Astrocyte of the cerebellum (primary cell): ENCODE data around the gene NADSYN1.

Experiments
- DNase-seq: peaks from one replicate; pipeline ENCODE4 v3.0.0-alpha.2; 2011; ENCODE audit warnings: low read depth
- H3K4me3 ChIP-seq: 2 replicates; pipeline ENCODE4 v1.5.1; 2011; ENCODE audit warnings: mild to moderate bottlenecking, low read depth, low read length, moderate library complexity
- in situ Hi-C: cut with HindIII; loops from 2 replicates; pipeline ENCODE4 v1.10.0; 2017; ENCODE audit warnings: low sequenced_read_pairs
- TF ChIP-seq, protein P1 (sequence below): IDR thresholded peaks from 2 replicates; pipeline ENCODE4 v1.5.1; 2012; ENCODE audit warnings: low read length, low read depth, moderate library complexity, mild to moderate bottlenecking; ENCODE audit errors: missing control alignments

Gene NADSYN1

DNA sequence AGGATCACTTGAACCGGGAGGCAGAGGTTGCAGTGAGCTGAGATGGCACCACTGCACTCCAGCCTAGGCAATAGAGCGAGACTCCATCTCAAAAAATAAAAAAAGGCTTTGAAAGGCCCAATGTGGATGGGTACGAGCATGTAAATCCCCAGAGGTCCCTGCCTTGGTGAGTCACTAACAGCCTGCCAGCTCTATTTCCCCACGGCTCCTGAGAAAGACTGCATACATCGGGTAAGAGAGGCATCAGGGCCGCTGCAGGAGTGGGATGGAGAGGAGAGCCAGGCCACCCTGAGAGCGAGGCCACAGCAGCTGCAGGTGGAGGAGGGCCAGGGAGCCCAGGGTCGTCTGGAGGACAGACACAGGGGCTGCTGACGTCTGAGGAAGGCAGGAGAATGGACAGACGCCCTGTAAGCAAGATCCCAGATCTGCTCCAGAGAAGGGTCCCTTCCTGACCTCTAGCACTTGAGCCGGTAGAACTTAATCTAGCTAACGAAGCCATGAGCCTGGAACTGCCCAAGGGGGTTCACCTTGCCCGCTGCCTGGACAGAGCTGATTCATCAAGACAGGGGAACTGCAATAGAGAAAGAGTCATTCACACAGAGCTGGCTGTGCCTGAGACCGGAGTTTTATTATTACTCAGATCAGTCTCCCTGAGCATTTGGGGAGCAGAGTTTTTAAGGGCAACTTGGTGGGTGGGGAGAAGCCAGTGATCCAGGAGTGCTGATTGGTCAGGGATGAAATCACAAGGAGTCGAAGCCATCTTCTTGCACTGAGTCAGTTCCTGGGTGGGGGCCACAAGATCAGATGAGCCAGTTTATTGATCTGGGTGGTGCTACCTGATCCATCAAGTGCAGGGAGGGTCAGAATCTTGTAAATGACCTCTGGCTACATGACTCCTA, 90.1 kb downstream of the NADSYN1 start:
- in situ Hi-C loops = no loop called here
- no peak for DNase-seq
- TF ChIP-seq, protein P1, sequence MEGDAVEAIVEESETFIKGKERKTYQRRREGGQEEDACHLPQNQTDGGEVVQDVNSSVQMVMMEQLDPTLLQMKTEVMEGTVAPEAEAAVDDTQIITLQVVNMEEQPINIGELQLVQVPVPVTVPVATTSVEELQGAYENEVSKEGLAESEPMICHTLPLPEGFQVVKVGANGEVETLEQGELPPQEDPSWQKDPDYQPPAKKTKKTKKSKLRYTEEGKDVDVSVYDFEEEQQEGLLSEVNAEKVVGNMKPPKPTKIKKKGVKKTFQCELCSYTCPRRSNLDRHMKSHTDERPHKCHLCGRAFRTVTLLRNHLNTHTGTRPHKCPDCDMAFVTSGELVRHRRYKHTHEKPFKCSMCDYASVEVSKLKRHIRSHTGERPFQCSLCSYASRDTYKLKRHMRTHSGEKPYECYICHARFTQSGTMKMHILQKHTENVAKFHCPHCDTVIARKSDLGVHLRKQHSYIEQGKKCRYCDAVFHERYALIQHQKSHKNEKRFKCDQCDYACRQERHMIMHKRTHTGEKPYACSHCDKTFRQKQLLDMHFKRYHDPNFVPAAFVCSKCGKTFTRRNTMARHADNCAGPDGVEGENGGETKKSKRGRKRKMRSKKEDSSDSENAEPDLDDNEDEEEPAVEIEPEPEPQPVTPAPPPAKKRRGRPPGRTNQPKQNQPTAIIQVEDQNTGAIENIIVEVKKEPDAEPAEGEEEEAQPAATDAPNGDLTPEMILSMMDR = no peak
- H3K4me3 ChIP-seq = no peak overlapping the region

GRCh38 chr11:71543866-71544265, 90.9 kb downstream of the NADSYN1 start:
- in situ Hi-C loops = no loop called here
- DNase-seq = no peak
- H3K4me3 ChIP-seq = no peak overlapping the region
- TF ChIP-seq, protein P1 = no peak

DNA sequence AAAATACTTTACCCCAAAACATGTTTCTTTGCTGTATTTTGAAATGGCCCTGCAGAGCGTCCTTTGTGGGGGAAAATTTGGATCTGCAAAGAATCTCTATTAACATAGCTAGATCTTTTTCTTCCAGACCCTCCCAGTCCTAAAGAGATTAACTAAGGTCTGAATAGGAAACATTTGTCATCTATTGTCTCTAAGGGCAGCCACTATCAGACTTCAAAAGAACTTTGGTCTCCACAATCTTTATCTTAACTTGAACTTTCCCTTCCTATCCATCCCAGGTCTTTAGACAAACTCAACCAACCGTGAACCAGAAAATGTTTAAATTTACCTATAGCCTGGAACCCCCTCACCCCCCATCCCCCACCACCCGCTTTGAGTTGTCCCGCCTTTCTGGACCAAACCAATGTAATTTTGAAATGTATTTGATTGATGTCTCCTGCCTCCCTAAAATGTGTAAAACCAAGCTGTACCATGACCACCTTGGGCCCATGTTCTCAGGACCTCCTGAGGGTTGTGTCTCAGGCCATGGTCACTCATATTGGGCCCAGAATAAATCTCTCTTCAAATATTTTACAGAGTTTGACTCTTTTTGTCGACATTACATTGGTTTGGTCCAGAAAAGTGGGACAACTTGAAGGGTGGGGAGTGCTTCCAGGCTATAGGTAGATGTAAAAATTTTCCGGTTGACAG, 91.7 kb downstream of the NADSYN1 start:
- TF ChIP-seq, protein P1 = no peak
- H3K4me3 ChIP-seq = no peak overlapping the region
- DNase-seq = no peak
- in situ Hi-C loops = loop anchor here (5.0 kb wide), 1 partner anchor 37 kb away; no protein-coding TSS in a partner anchor

DNA sequence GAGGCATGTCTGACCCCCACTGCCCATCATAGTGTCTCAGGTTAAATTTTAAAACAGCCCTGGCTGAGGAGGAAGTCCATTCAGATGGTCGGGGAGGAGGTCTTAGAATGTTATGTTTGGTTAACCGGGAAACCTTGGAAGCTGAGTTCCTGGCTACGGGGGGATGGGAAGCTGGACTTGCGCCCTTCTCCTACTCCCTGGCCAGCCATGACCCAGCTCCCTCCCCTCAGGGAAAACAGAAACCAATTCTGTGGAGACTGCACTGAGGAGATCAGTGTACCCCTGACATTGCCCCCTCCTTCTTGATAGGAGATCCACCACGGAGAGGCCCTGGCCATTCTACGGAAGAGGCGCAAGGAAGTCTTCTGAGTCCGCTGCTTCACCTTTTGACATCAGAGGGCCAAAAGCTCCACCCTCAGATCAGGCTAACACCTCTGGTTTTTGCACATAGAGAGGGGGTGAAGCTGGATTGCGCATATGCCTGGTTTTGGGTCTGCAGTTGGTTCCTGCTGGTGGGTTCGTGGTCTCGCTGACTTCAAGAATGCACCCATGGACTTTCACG, 92.5 kb downstream of the NADSYN1 start:
- in situ Hi-C loops = loop anchor here (5.0 kb wide), 1 partner anchor 38 kb away; no protein-coding TSS in a partner anchor
- DNase-seq = no peak
- H3K4me3 ChIP-seq = no peak overlapping the region
- TF ChIP-seq, protein P1 = no peak

DNA sequence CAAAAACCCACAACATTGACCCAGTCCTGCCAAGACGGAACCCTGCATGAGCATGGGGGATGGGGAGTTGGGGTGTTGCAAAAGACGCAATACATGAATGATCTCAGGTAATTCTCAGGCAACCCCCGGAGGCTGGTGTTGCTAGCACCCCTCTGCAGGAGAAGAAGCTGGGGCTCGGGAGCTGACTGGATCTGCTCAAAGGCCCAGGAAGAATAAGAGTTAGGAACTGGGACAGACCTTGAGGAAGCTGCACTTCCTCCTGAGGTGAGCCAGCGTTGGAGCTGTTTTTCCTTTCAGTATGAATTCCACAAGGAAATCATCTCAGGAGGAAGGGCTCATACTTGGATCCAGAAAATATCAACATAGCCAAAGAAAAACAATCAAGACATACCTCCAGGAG, 95.1 kb downstream of the NADSYN1 start, which contains the start of gene KRTAP5-9:
Gene KRTAP5-9 (plus strand): TSS at position 301 of the 400 bp plus-strand sequence. CDS start 238 bp downstream, outside the sequence.
- no peak for DNase-seq
- TF ChIP-seq, protein P1 = no peak
- H3K4me3 ChIP-seq = no peak within 1 kb of the TSS
- in situ Hi-C loops = loop anchor here (5.0 kb wide), 1 partner anchor 41 kb away; no protein-coding TSS in a partner anchor

DNA sequence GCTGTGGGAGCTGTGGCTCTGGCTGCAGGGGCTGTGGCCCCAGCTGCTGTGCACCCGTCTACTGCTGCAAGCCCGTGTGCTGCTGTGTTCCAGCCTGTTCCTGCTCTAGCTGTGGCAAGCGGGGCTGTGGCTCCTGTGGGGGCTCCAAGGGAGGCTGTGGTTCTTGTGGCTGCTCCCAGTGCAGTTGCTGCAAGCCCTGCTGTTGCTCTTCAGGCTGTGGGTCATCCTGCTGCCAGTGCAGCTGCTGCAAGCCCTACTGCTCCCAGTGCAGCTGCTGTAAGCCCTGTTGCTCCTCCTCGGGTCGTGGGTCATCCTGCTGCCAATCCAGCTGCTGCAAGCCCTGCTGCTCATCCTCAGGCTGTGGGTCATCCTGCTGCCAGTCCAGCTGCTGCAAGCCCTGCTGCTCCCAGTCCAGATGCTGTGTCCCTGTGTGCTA, 95.7 kb downstream of the NADSYN1 start:
- TF ChIP-seq, protein P1 = no peak

More for the DNA sequence above, 95.7 kb downstream of the NADSYN1 start:
- no peak for DNase-seq
- in situ Hi-C loops = loop anchor here (5.0 kb wide), 1 partner anchor 41 kb away; no protein-coding TSS in a partner anchor
- no peak overlapping the region for H3K4me3 ChIP-seq
